ENCODE data around the gene KAZN. TPM values are rescaled to one million over a fixed set of nuclear protein-coding genes. Genes with fewer than 3 reads are reported as not detected.

Gene KAZN
- polyA plus RNA-seq, 2 of the 4 experiments (the other 2 are of a cell fraction) = 1.3 to 1.9 TPM

- H3K27ac ChIP-seq = no peak overlapping the region
- DNase-seq (ENCODE audit: low read depth in 1 of 2, low spot score in 1 of 2) (no peak), ATAC-seq (no peak), FAIRE-seq (no peak)
- POLR2A ChIA-PET = no interaction called here
- H3K4me2 ChIP-seq = no peak overlapping the region
- WGBS (ENCODE audit: missing lambda C conversion rate) = 27% methylated on average over 7 of the region's 7 CpGs
- TF ChIP-seq CHD4 (IDR thresholded peaks at IDR 0.05; ENCODE audit: borderline replicate concordance) (no peak), CBX2 (IDR thresholded peaks at IDR 0.05; ENCODE audit: borderline replicate concordance, low read depth) (no peak), CTCF (IDR thresholded peaks at IDR 0.05) (no peak), FOSB (CRISPR knock-in tag; IDR thresholded peaks at IDR 0.05) (no peak), E2F6 (IDR thresholded peaks at IDR 0.05; ENCODE audit: borderline replicate concordance, low read depth) (no peak), CHD2 (IDR thresholded peaks at IDR 0.05; ENCODE audit: low read length, partially characterized antibody) (no peak), HMGXB4 (CRISPR knock-in tag; IDR thresholded peaks at IDR 0.05; ENCODE audit: borderline replicate concordance) (no peak), RAD21 (conservative IDR thresholded peaks at IDR 0.05 in 1 of 2, IDR thresholded peaks at IDR 0.05 in 1 of 2) (no peak), RFX5 (IDR thresholded peaks at IDR 0.05) (no peak), FOXS1 (CRISPR knock-in tag; IDR thresholded peaks at IDR 0.05) (no peak), USF2 (IDR thresholded peaks at IDR 0.05) (no peak), MYC (IDR thresholded peaks at IDR 0.05; ENCODE audit: borderline replicate concordance, low read length) (no peak), ZNF302 (CRISPR knock-in tag; IDR thresholded peaks at IDR 0.05) (no peak), MAFK (IDR thresholded peaks at IDR 0.05; ENCODE audit: partially characterized antibody) (no peak), PHF8 (IDR thresholded peaks at IDR 0.05; ENCODE audit: borderline replicate concordance, low read depth) (no peak), ELK1 (IDR thresholded peaks at IDR 0.05; ENCODE audit: low read depth, low read length) (no peak), HOXB13 (CRISPR knock-in tag; IDR thresholded peaks at IDR 0.05; ENCODE audit: low read depth) (no peak), KDM1A (IDR thresholded peaks at IDR 0.05; ENCODE audit: low read depth) (no peak), HEYL (CRISPR knock-in tag; IDR thresholded peaks at IDR 0.05) (no peak)
- H3K9me3 ChIP-seq = no peaks in the 10 kb centered on the region
- H3K4me1 ChIP-seq = no peaks in the 10 kb centered on the region
- H3K4me3 ChIP-seq = no peak overlapping the region
- CTCF ChIA-PET = interaction anchor here (0.6 kb wide), 1 partner anchor 11 kb away, joined by 4 read pairs; no protein-coding TSS in a partner anchor
These were observed 126.2 kb downstream of the KAZN start for GRCh38 chr1:14724678-14725077.

GRCh38 chr1:14725238-14725637, 126.8 kb downstream of the KAZN start:
- WGBS (ENCODE audit: missing lambda C conversion rate) = 54% methylated on average over 1 of the region's 1 CpG
- Histone ChIP-seq H3K4me2 (no peak overlapping the region), H3K9me3 (no peaks in the 10 kb centered on the region), H3K27ac (no peak overlapping the region), H3K4me3 (no peak overlapping the region), H3K4me1 (no peaks in the 10 kb centered on the region)
- DNase-seq (ENCODE audit: low read depth in 1 of 2, low spot score in 1 of 2) (no peak), FAIRE-seq (no peak), ATAC-seq (no peak)
- ChIA-PET POLR2A (no interaction called here), CTCF (no interaction called here)
- TF ChIP-seq HOXB5 (CRISPR knock-in tag; IDR thresholded peaks at IDR 0.05) (no peak), ATOH8 (CRISPR knock-in tag; IDR thresholded peaks at IDR 0.05; ENCODE audit: low read depth) (no peak), MAFK (IDR thresholded peaks at IDR 0.05; ENCODE audit: partially characterized antibody) (no peak), BHLHE40 (IDR thresholded peaks at IDR 0.05; ENCODE audit: low read depth, low read length) (no peak)

All from A549 (cell line).